Measurements from ENCODE around the gene PPP1R36.

- TF ChIP-seq POLR2AphosphoS5 (IDR thresholded peaks at IDR 0.05; ENCODE audit: borderline replicate concordance, low read depth, low read length) = no peak
- no peak for TF ChIP-seq EZH2 (IDR thresholded peaks at IDR 0.05)
- TF ChIP-seq FOXP2 (optimal IDR thresholded peaks at IDR 0.05; ENCODE audit: control extremely low read depth, extremely low read length, insufficient read depth) = no peak
These were observed 60.4 kb downstream of the PPP1R36 start for GRCh38 chr14:64610049-64610746.

Measured in SK-N-MC (cell line).